ENCODE results near the gene INPP5K.

The INPP5K gene

GRCh38 chr17:1490643-1491442 is 25.6 kb downstream of the INPP5K start (continued):
- TF ChIP-seq ZSCAN4 (tag by site-specific recombination; IDR thresholded peaks at IDR 0.05) (no peak), REST (tag by site-specific recombination; IDR thresholded peaks at IDR 0.05) (no peak), ZNF426 (tag by site-specific recombination; IDR thresholded peaks at IDR 0.05) (no peak), ZNF354C (tag by site-specific recombination; IDR thresholded peaks at IDR 0.05; ENCODE audit: borderline replicate concordance, low read depth) (no peak), ZBTB1 (tag by site-specific recombination; IDR thresholded peaks at IDR 0.05) (no peak), ZNF133 (tag by site-specific recombination; IDR thresholded peaks at IDR 0.05) (no peak), HIC1 (tag by site-specific recombination; IDR thresholded peaks at IDR 0.05) (no peak; the same call in 1 of the 2 replicates), SP2 (tag by site-specific recombination; IDR thresholded peaks at IDR 0.05) (peak; percentile 77), PBX3 (CRISPR knock-in tag; IDR thresholded peaks at IDR 0.05) (no peak), REPIN1 (tag by site-specific recombination; IDR thresholded peaks at IDR 0.05; ENCODE audit: low read depth) (no peak), ZNF155 (tag by site-specific recombination; IDR thresholded peaks at IDR 0.05) (no peak), ZNF391 (tag by site-specific recombination; IDR thresholded peaks at IDR 0.05; ENCODE audit: borderline replicate concordance, low read depth) (no peak), ZNF639 (tag by site-specific recombination; IDR thresholded peaks at IDR 0.05) (no peak), ZSCAN30 (tag by site-specific recombination; IDR thresholded peaks at IDR 0.05) (peak; percentile 61), ZSCAN18 (tag by site-specific recombination; IDR thresholded peaks at IDR 0.05) (no peak), ZNF48 (tag by site-specific recombination; IDR thresholded peaks at IDR 0.05) (no peak), ZNF248 (tag by site-specific recombination; IDR thresholded peaks at IDR 0.05) (no peak), ZNF548 (tag by site-specific recombination; IDR thresholded peaks at IDR 0.05) (no peak), ZNF707 (tag by site-specific recombination; IDR thresholded peaks at IDR 0.05) (no peak), ZNF292 (tag by site-specific recombination; IDR thresholded peaks at IDR 0.05; ENCODE audit: borderline replicate concordance, low read depth) (no peak), ZBTB21 (tag by site-specific recombination; IDR thresholded peaks at IDR 0.05) (no peak), ZNF140 (tag by site-specific recombination; IDR thresholded peaks at IDR 0.05) (no peak), ZNF544 (tag by site-specific recombination; IDR thresholded peaks at IDR 0.05) (no peak), ZNF580 (tag by site-specific recombination; IDR thresholded peaks at IDR 0.05) (no peak), TCF7L2 (IDR thresholded peaks at IDR 0.05; ENCODE audit: borderline replicate concordance, low read depth, low read length) (no peak), ZNF843 (tag by site-specific recombination; IDR thresholded peaks at IDR 0.05) (no peak), ZNF664 (tag by site-specific recombination; IDR thresholded peaks at IDR 0.05) (no peak), HOXD13 (CRISPR knock-in tag; IDR thresholded peaks at IDR 0.05; ENCODE audit: borderline replicate concordance) (no peak), ZNF324 (tag by site-specific recombination; IDR thresholded peaks at IDR 0.05) (no peak)

Data from HEK293 (cell line).